Nephron progenitor cell (in vitro differentiated cells): ENCODE results near the gene RPL18A.
"Not testable (repeated sequence)": the region's sequence is repeated elsewhere in the genome, so short reads cannot be mapped to it uniquely, and the experiment has no call there.

ENCODE experiments used
- DNase-seq: peaks from one replicate; pipeline ENCODE4 v3.0.0; 2021
- H3K27ac Mint-ChIP-seq: 2 replicates; pipeline ENCODE4 v1.8.0; 2021; ENCODE audit warnings: mild to moderate bottlenecking, moderate library complexity, mixed read lengths
- H3K27me3 Mint-ChIP-seq: 2 replicates; pipeline ENCODE4 v1.8.0; 2021; ENCODE audit warnings: mild to moderate bottlenecking, low read depth, mixed read lengths; ENCODE audit not compliant: poor library complexity
- H3K36me3 Mint-ChIP-seq: 2 replicates; pipeline ENCODE4 v1.8.0; 2021; ENCODE audit warnings: low read depth, mixed read lengths
- H3K4me1 Mint-ChIP-seq: 2 replicates; pipeline ENCODE4 v1.8.0; 2021; ENCODE audit warnings: mixed read lengths
- H3K4me3 Mint-ChIP-seq: 2 replicates; pipeline ENCODE4 v1.8.0; 2021; ENCODE audit warnings: mild to moderate bottlenecking, moderate library complexity, mixed read lengths
- H3K9me3 Mint-ChIP-seq: 2 replicates; pipeline ENCODE4 v1.8.0; 2021; ENCODE audit warnings: mild to moderate bottlenecking, moderate library complexity, mixed read lengths
- CTCF ChIP-seq: fragments of 200-600 bp; sonication (generic); IDR thresholded peaks from 2 replicates; pipeline ENCODE4 v1.5.0; 2021; ENCODE audit warnings: antibody characterized with exemption

RPL18A gene

GRCh38 chr19:17883627-17884410 is 24.1 kb downstream of the RPL18A start:
- no peak overlapping the region for H3K4me3 Mint-ChIP-seq
- no peaks in the 10 kb centered on the region for H3K9me3 Mint-ChIP-seq
- H3K4me1 Mint-ChIP-seq: no peaks in the 10 kb centered on the region
- no peak for DNase-seq
- no peak overlapping the region for H3K27ac Mint-ChIP-seq
- TF ChIP-seq CTCF: no peak
- peaks cover 37% of the 10 kb centered on the region for H3K27me3 Mint-ChIP-seq
- H3K36me3 Mint-ChIP-seq: no peaks in the 10 kb centered on the region

- Mint-ChIP-seq H3K4me1 (no peaks in the 10 kb centered on the region), H3K27me3 (peaks cover 34% of the 10 kb centered on the region), H3K9me3 (no peaks in the 10 kb centered on the region), H3K27ac (no peak overlapping the region), H3K4me3 (no peak overlapping the region), H3K36me3 (no peaks in the 10 kb centered on the region)
- no peak for DNase-seq
- TF ChIP-seq CTCF: no peak
Measured at GRCh38 chr19:17886515-17886914, 26.8 kb downstream of the RPL18A start.

GRCh38 chr19:17887221-17887620 is 27.5 kb downstream of the RPL18A start:
- H3K4me1 Mint-ChIP-seq, DNase-seq, H3K27ac Mint-ChIP-seq, H3K4me3 Mint-ChIP-seq, H3K9me3 Mint-ChIP-seq, H3K36me3 Mint-ChIP-seq: not testable (repeated sequence)
- H3K27me3 Mint-ChIP-seq: peaks cover 35% of the 10 kb centered on the region

- Mint-ChIP-seq H3K27me3 (peaks cover 46% of the 10 kb centered on the region), H3K4me1 (no peaks in the 10 kb centered on the region), H3K9me3 (no peaks in the 10 kb centered on the region), H3K36me3 (no peaks in the 10 kb centered on the region), H3K27ac (no peak overlapping the region), H3K4me3 (no peak overlapping the region)
- no peak for DNase-seq
- no peak for TF ChIP-seq CTCF
Measured at GRCh38 chr19:17888260-17888659, 28.6 kb downstream of the RPL18A start.

- Mint-ChIP-seq H3K9me3 (no peaks in the 10 kb centered on the region), H3K36me3 (no peaks in the 10 kb centered on the region), H3K27me3 (peaks cover 52% of the 10 kb centered on the region), H3K4me1 (no peaks in the 10 kb centered on the region), H3K4me3 (no peak overlapping the region), H3K27ac (no peak overlapping the region)
- TF ChIP-seq CTCF: no peak
- peak; percentile 86 for DNase-seq
Measured at GRCh38 chr19:17889609-17890214, 30.0 kb downstream of the RPL18A start.

- TF ChIP-seq CTCF: no peak
Measured at GRCh38 chr19:17893766-17894165, 34.1 kb downstream of the RPL18A start.

More at GRCh38 chr19:17893766-17894165, 34.1 kb downstream of the RPL18A start:
- Mint-ChIP-seq H3K36me3 (no peaks in the 10 kb centered on the region), H3K4me3 (no peak overlapping the region), H3K4me1 (no peaks in the 10 kb centered on the region), H3K27me3 (peaks cover 51% of the 10 kb centered on the region), H3K9me3 (no peaks in the 10 kb centered on the region), H3K27ac (no peak overlapping the region)
- no peak for DNase-seq
